ENCODE measurements around the gene DIO2. TPM values are rescaled to one million over a fixed set of nuclear protein-coding genes. Genes with fewer than 3 reads are reported as not detected.

Gene DIO2
- polyA plus RNA-seq, 3 donors: not detected

DNA sequence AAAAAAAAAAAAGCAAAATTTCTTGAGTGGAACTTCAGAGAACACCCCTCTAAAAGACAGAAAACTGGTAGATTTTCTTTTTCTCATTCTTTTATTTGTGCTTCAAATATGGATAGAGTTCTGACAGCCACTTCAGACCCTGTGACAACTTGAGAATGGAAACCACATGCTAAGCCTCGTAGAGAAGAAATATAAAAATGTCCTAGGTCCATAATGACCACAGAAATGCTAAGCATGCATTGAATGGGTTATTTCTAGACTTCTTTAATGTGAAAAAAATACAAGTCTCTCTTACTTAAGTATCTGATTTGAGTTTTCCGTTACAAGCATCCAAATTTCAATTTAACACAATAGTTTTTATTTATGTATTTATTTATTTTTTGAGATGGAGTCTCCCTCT is 28.3 kb upstream of the DIO2 start:
- no CpG with 5 or more reads among the region's 2 CpGs for WGBS (ENCODE audit: insufficient coverage)

DNA sequence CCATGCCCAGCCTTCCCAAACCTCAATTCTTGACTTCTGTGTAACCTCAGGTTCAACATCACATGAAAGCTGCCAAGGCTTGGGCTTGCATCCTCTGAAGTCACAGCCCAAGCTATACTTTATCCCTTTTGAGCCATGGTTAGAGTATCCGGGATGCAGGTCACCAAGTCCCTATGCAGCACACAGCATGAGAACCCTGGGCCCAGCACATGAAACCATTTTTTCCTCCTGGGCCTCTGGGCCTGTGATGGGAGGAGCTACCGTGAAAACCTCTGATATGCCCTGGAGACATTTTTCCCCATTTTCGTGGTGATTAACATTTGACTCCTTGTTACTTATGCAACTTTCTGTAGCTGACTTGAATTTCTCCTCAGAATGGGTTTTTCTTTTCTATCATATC is 25.8 kb upstream of the DIO2 start:
- H4K20me1 ChIP-seq (ENCODE audit: insufficient read depth, low read length): no peaks in the 10 kb centered on the region

More for the DNA sequence above, 28.3 kb upstream of the DIO2 start:
- Mint-ChIP-seq H3K36me3 (no peaks in the 10 kb centered on the region), H3K4me1 (no peaks in the 10 kb centered on the region), H3K27ac (no peak overlapping the region), H3K9me3 (peaks cover 5 to 27% (median 18%) of the 10 kb centered on the region in 7 donors), H3K4me3 (no peak overlapping the region), H3K27me3 (ENCODE audit: low read depth in 3 of 3) (no peaks in the 10 kb centered on the region)
- H3K4me3 ChIP-seq (replicated peaks in 1 of 3; ENCODE audit: low read depth in 2 of 3, low read length in 3 of 3): no peak overlapping the region
- H3K9me3 ChIP-seq (replicated peaks in 1 of 2; ENCODE audit: control insufficient read depth in 1 of 2, insufficient read depth in 1 of 2, low read length in 2 of 2): peaks cover 15 to 27% of the 10 kb centered on the region in 2 donors
- no peaks in the 10 kb centered on the region for H3K36me3 ChIP-seq (replicated peaks in 1 of 2; ENCODE audit: control insufficient read depth in 1 of 2, insufficient read depth in 2 of 2, low read length in 2 of 2)
- no peak overlapping the region for H2AFZ ChIP-seq (ENCODE audit: insufficient read depth, low read depth, low read length, poor library complexity, severe bottlenecking)
- no peak for DNase-seq
- TF ChIP-seq, protein P1, sequence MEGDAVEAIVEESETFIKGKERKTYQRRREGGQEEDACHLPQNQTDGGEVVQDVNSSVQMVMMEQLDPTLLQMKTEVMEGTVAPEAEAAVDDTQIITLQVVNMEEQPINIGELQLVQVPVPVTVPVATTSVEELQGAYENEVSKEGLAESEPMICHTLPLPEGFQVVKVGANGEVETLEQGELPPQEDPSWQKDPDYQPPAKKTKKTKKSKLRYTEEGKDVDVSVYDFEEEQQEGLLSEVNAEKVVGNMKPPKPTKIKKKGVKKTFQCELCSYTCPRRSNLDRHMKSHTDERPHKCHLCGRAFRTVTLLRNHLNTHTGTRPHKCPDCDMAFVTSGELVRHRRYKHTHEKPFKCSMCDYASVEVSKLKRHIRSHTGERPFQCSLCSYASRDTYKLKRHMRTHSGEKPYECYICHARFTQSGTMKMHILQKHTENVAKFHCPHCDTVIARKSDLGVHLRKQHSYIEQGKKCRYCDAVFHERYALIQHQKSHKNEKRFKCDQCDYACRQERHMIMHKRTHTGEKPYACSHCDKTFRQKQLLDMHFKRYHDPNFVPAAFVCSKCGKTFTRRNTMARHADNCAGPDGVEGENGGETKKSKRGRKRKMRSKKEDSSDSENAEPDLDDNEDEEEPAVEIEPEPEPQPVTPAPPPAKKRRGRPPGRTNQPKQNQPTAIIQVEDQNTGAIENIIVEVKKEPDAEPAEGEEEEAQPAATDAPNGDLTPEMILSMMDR (IDR thresholded peaks at IDR 0.05): no peak
- no peak overlapping the region for H3K4me2 ChIP-seq (replicated peaks; ENCODE audit: extremely low read depth, low read length, poor library complexity, severe bottlenecking)
- no peaks in the 10 kb centered on the region for H4K20me1 ChIP-seq (ENCODE audit: insufficient read depth, low read length)
- no peaks in the 10 kb centered on the region for H3K4me1 ChIP-seq (ENCODE audit: control insufficient read depth in 1 of 2, insufficient read depth in 2 of 2, low read length in 2 of 2)
- intact Hi-C loops (cut with micrococcal nuclease): no loop called here
- no peaks in the 10 kb centered on the region for H3K27me3 ChIP-seq (ENCODE audit: control insufficient read depth in 2 of 2, insufficient read depth in 2 of 2, low read length in 2 of 2)
- no peaks in the 10 kb centered on the region for H3K79me2 ChIP-seq (ENCODE audit: insufficient read depth, low read length)
- H3K27ac ChIP-seq (ENCODE audit: low read depth in 1 of 2, low read length in 2 of 2): no peak overlapping the region
- H3K9ac ChIP-seq (ENCODE audit: insufficient read depth, low read length, poor library complexity, severe bottlenecking): no peak overlapping the region

More for the DNA sequence above, 25.8 kb upstream of the DIO2 start:
- Histone ChIP-seq H3K4me1 (ENCODE audit: control insufficient read depth in 1 of 2, insufficient read depth in 2 of 2, low read length in 2 of 2) (no peaks in the 10 kb centered on the region), H3K9ac (ENCODE audit: insufficient read depth, low read length, poor library complexity, severe bottlenecking) (no peak overlapping the region), H3K27ac (ENCODE audit: low read depth in 1 of 2, low read length in 2 of 2) (no peak overlapping the region), H3K36me3 (replicated peaks in 1 of 2; ENCODE audit: control insufficient read depth in 1 of 2, insufficient read depth in 2 of 2, low read length in 2 of 2) (no peaks in the 10 kb centered on the region), H3K9me3 (replicated peaks in 1 of 2; ENCODE audit: control insufficient read depth in 1 of 2, insufficient read depth in 1 of 2, low read length in 2 of 2) (peaks cover 15 to 27% of the 10 kb centered on the region in 2 donors), H3K4me3 (replicated peaks in 1 of 3; ENCODE audit: low read depth in 2 of 3, low read length in 3 of 3) (no peak overlapping the region), H3K79me2 (ENCODE audit: insufficient read depth, low read length) (no peaks in the 10 kb centered on the region), H2AFZ (ENCODE audit: insufficient read depth, low read depth, low read length, poor library complexity, severe bottlenecking) (no peak overlapping the region), H3K27me3 (ENCODE audit: control insufficient read depth in 2 of 2, insufficient read depth in 2 of 2, low read length in 2 of 2) (no peaks in the 10 kb centered on the region), H3K4me2 (replicated peaks; ENCODE audit: extremely low read depth, low read length, poor library complexity, severe bottlenecking) (no peak overlapping the region)
- 100% methylated on average over 2 of the region's 3 CpGs for WGBS (ENCODE audit: insufficient coverage)
- DNase-seq: no peak
- Mint-ChIP-seq H3K4me3 (no peak overlapping the region), H3K4me1 (no peaks in the 10 kb centered on the region), H3K27ac (peak overlapping the region in 1 of 7 donors; percentile 38), H3K27me3 (ENCODE audit: low read depth in 3 of 3) (no peaks in the 10 kb centered on the region), H3K9me3 (peaks cover 5 to 26% (median 17%) of the 10 kb centered on the region in 7 donors), H3K36me3 (no peaks in the 10 kb centered on the region)
- intact Hi-C loops (cut with micrococcal nuclease): no loop called here
- TF ChIP-seq, protein P1 (IDR thresholded peaks at IDR 0.05): no peak

Data from CD14-positive monocyte (primary cell).